Astrocyte of the cerebellum (primary cell): ENCODE data around the gene SLC17A3.

Experiments
- DNase-seq: peaks from one replicate; pipeline ENCODE4 v3.0.0-alpha.2; 2011; ENCODE audit warnings: low read depth
- H3K4me3 ChIP-seq: 2 replicates; pipeline ENCODE4 v1.5.1; 2011; ENCODE audit warnings: mild to moderate bottlenecking, low read depth, low read length, moderate library complexity
- CTCF ChIP-seq: IDR thresholded peaks from 2 replicates; pipeline ENCODE4 v1.5.1; 2012; ENCODE audit warnings: low read length, low read depth, moderate library complexity, mild to moderate bottlenecking; ENCODE audit errors: missing control alignments
- in situ Hi-C: cut with HindIII; loops from 2 replicates; pipeline ENCODE4 v1.10.0; 2017; ENCODE audit warnings: low sequenced_read_pairs

The SLC17A3 gene

GRCh38 chr6:25900843-25901242 lies 26.8 kb upstream of the SLC17A3 start:
- DNase-seq = no peak
- in situ Hi-C loops = no loop called here
- TF ChIP-seq CTCF = no peak
- H3K4me3 ChIP-seq = no peak overlapping the region

GRCh38 chr6:25899580-25900408 lies 25.8 kb upstream of the SLC17A3 start:
- DNase-seq = no peak
- in situ Hi-C loops = no loop called here
- no peak for TF ChIP-seq CTCF
- H3K4me3 ChIP-seq = no peak overlapping the region

- in situ Hi-C loops = no loop called here
- no peak for TF ChIP-seq CTCF
- no peak overlapping the region for H3K4me3 ChIP-seq
- DNase-seq = no peak
Observed at GRCh38 chr6:25899123-25899522, 25.1 kb upstream of the SLC17A3 start.

- no peak for DNase-seq
- no peak for TF ChIP-seq CTCF
- H3K4me3 ChIP-seq = no peak overlapping the region
- in situ Hi-C loops = no loop called here
Observed at GRCh38 chr6:25898289-25898977, 24.4 kb upstream of the SLC17A3 start.

- TF ChIP-seq CTCF = no peak
- no peak overlapping the region for H3K4me3 ChIP-seq
- in situ Hi-C loops = no loop called here
- DNase-seq = no peak
Observed at GRCh38 chr6:25896252-25896651, 22.2 kb upstream of the SLC17A3 start.

GRCh38 chr6:25895771-25896170 lies 21.7 kb upstream of the SLC17A3 start:
- TF ChIP-seq CTCF = no peak
- DNase-seq = no peak
- in situ Hi-C loops = no loop called here
- no peak overlapping the region for H3K4me3 ChIP-seq
